Activated CD8-positive, alpha-beta memory T cell treated with anti-CD3 and anti-CD28 coated beads for 1 hour (primary cell): Measurements from ENCODE around the gene RAI1.

Source experiments
- DNase-seq, 2 donors: peaks; one replicate each; pipeline ENCODE4 v3.0.0-alpha.2; 2020; ENCODE audit warnings: low read depth in 1 of 2; ENCODE audit errors: extremely low read depth in 1 of 2

Gene RAI1

DNA sequence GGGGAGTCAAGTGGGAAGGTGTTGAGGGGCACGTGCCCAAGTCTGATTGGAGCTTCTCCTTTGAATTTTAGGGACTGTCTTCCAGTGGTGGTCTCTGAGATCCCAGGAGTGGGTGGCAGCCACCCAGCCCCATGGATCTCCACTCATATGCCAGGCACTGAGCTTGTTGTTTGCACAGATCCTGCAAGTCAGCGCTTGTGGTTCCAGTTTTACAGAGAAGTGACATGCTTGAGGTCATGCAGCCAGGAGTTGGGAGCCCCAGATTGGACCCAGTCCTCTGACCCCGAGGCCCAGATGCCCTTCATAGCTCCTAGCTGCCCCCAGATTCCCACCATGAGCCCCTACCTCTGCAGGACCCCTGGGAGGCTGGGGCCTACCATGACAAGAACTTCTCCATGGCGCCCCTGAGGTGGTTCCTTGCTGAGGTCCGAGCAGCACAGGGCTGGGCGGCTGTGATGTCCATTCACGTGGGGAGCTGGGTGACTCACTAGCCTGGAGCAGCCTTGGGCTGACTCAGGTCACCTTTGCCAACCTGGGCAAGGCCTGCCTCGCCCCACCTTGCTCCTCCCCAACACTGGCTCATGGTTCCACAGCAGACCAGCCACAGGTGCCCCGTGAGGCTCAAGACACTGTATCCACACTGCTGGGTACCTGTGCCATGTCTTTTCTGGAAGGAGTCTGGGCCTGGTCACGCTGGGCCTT, 47.4 kb downstream of the RAI1 start:
- no peak for DNase-seq

DNA sequence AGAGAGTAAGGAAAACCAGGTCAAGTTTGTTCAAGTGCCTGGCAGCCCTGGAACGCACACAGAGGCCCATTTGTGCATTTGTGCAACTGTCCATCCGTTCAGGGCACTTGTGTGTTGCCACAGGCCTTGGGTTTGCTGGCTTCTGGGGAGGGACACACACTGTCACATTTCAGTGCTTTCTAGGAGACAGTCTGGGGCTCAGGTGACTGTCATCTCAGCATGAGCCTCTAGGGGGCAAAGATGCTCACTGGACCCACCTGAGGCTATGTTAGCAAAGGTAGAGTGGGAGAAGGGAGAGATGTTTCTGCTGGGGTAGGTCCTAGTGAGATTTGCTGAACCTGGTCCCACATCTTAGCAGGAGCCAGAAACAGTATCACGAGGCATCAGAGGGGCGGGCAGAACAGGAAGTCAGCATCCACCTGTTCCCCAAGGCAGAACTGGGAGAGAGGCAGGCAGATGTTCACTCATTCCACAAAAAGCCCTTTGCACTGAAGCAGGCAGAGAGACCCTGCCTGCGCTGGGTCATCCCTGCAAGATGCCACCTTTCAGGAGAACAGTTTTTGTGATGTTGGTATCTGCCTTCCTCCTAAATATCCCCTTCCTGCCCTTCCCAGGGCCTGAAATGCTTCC, 48.5 kb downstream of the RAI1 start:
- peak; percentile 41 to 48 for DNase-seq

DNA sequence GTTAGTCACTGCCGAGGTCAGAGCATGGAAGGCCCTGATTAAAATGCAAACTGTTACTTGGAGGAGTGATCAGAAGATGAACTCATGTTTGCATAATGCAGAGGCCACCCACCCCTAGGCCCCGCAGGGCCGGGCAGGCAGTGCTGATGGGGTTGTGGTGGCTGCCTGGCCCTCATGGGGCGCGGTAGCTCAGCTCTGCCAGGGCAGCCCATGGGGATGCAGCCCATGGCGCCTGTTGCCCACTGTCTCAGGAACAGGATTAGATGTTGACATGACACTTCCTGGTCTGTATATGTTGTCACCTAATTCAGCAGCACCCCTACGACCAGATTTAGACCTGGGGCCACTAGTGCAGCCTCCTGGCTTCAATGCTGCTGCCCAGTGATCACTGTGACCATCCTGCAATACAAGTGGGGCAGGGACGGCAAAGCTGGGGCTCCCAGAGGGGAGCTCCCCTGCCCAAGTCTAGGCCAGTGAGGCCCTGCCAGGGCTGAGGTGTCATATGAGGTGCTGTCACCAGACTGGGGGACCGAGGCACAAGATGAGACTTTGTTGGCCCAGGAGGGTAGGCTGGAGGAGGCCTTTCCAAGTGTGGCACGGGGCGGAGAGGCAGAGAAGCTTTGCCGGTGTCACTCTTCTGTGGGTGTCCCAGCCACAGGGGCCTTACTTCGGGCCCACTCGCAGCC, 49.1 kb downstream of the RAI1 start:
- DNase-seq, result no peak

DNA sequence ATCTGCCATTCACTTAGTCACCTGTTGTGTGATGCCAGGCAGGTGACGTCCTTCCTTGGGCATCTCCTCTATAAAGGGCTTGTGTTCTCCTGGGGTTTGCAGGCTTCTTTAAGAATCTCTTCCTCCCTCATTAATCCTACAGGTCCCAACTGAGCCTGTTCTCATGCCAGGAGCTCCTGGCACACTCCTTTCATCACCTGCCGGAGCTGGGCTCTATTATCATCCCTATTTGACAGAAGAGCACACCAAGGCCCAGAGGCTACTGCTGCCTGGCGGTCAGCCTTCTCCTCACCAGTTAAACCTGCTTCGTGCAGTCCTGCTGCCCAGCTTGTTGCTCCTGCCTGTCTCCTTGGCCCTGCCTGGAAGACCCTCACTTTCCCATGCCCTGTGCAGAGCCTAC, 51.2 kb downstream of the RAI1 start:
- no peak for DNase-seq

DNA sequence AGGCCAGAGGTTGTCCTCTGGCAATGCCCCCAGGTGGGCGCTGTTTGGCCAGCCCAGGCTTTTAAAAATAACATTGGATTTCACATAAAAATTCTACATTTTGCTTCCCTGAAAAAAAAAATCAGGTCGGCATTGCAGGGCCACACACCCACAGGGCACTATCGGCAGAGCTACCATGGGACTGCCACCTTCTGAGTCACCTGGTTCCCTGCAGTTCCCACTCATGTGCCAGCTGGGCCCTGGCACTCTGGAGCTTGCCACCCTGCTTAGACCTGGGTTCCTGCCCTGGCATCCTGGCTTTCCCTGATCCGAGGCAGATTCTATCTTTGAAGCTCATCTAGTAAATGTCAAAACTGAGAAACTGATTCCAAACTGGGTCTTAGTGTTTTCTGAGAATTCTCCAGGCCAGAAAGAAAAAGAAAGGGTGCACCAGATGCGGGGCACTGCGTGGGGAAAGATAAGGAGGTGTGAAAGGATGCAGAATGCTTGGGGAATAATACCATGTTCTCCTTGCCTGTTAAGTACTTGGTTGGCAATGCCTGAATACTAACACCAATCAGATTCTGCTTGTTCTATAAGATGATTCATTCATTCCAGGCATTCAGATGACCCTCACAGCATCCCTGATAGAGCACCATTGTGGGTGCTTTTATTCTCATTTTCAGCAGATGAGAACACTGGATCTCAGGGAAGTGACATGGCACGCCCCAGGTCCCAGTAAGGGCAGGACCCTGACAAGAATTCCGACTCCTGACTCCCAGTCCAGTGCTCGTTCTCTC, 51.8 kb downstream of the RAI1 start:
- no peak for DNase-seq

DNA sequence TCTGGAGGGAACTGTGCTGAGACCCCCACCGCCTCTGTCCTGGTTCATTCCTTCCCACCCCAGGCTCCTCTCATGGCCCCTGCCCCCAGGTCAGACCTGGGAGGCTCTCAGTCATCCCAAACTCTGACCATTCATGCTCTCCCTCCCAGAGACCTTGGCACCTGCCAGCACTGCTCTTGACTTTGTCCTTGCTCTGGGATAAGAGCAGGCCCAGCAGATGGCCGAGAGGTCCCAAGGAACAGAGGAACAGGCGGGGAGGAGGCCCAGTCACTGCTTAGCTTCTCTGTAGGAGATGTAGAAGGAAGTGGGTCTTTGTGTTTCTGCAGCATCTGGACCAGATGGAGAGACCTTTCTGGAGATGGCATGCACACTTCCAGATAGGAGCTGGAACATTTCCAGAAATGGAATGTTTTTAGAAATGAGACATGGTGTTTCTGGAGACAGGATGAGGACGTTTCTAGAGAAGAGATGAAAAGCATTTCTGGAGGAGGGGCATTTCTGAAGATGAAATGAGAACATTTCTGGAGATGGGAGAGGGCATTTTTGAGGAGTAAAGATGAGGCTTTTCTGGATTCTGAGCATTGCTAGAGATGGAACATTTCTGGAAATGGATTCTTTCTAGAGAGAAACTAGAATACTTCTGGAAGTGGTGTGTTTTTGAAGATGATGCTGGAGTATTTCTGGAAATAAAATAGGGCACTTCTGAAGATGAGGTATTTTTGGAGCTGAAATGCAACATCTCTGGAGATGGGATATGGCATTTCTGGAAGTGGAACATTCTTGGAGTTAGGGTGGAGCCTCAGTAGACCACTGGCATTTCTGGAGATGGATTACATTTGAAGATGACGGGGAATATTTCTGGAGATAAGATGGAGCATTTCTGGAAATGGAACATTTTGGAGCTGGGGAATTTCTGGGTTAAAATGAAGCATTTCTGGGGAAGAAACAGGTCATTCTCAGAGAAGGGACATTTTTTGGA, 55.2 kb downstream of the RAI1 start:
- DNase-seq, result no peak

DNA sequence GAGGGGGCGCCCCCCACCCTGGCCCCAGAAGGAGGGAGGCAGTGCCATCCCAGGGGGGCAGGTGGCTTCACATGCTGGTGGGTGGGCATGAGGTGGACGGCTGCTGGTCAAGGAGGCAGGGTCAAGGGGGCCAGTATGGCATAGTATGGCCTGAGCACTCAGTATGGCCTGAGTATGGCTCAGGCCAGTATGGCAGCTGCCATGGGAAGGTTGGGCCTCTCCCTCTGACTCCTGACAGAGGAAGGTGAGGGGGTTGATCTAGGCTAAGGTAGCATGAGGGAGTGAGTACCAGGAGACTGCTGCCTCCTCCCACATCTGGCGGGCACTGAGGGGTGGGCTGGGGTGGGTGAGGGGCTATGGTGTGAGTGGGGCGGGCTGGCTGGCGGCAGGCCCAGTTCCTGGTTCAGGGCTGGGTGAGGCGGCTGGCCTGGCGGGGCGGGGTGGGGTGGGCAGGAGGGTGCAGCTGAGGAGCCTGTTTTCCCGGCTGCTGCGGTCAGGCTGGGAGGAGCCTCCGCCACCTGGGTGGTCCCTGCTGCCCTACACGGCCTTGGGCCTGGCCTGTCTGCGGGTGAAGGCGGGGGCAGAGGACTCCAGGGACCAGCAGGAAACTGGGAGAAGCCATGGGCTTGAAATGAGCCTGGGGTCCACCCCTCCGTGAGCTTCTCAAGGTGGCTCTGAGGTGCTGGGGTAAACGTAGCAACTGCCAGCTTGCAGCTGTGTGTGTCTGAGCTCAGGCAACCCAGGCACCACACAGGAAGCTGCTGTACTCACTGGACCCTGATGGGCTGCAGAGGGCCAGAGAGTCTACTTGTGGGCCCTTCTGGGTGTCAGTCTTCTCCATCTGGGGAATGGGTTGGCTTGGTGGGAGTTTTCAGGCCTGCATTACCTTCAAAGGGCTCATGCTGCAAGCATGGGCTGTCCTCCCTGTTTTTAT, 57.0 kb downstream of the RAI1 start:
- no peak for DNase-seq

DNA sequence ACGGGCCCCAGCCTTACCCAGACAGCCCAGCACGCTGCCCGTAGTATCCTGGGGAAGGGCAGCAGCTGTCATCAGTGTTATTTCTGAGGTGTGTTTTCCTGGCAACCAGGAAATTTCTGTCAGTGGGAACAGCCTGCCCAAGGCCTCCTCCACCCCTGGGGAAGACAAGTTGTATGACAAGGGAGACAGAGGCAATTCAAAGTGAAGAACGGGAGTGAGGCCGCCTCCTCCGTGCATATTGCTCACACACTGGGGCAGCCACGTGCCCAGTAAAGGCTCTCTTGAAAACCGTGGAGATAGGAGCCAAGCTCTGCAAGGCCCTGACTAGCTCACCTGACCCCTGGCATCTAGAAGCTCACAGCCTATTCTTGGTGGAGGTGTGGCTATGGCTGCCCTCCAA, 57.6 kb downstream of the RAI1 start:
- no peak for DNase-seq

DNA sequence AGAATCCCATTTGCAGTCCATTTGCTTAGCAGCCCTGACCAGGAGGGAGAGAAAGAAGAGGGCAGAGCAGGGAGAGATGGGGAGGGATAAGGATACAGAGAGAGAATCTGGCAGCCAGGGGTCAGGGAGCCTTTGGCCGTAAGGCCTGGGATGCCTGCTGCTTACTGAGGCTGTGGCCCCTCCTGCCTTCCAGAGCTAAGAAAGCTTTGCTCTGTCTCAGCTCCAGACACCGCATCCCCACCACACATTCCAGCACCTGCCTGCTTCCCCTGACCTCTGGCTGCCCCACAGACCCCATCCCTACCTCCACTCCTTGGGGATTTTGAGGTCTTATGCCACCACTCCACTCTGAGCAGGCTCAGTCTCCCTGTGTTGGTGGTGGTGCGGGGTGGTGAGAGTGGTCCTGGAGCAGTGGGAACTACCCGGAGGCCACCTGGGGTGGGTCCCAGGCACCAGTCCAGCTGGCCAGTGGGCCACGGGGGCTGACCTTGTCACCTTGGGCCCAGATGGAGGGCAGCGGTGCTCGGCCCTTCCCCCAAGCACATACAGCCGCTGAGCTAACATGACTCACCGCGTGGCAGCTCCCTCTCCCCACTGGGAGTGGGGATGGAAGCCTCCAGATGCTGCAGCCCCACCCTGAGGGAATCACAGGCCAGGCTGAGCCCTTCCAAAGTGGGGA, 58.3 kb downstream of the RAI1 start:
- DNase-seq, result no peak

DNA sequence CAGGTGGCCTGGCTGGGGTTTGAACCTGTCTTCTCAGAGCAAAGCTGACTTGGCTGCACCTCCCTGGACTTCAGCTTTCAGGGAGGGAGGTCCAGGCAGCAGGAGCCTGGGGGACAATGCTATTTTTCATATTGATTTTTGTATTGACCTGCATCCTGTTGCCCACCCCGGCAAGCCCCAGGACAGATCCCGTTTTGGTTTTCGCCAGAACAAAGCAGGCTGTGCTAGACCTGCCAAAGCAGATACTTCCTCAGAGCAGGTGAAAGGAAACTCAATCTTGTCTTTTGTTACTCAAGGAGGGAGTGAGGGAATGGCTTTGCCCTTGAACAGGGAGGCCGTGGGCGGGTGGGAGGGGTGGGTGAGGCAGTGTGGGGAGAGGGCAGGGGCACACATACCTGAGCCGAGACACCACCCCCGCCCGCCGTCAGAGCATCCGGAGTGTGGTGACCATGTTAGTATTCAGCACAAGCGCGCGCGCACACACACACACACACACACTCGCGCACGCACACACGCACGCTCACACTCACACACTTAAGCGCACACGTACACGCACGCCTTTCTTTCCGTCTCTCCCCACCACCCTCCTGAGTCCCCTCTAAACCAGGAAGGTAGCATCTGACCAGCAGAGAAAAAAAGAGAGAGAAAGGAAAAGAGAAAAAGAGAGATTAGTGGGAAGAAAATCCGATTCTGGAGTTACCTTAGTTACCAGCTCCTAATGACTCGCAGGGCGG, 59.5 kb downstream of the RAI1 start:
- DNase-seq, result peak in 1 of 2 donors; percentile 32

DNA sequence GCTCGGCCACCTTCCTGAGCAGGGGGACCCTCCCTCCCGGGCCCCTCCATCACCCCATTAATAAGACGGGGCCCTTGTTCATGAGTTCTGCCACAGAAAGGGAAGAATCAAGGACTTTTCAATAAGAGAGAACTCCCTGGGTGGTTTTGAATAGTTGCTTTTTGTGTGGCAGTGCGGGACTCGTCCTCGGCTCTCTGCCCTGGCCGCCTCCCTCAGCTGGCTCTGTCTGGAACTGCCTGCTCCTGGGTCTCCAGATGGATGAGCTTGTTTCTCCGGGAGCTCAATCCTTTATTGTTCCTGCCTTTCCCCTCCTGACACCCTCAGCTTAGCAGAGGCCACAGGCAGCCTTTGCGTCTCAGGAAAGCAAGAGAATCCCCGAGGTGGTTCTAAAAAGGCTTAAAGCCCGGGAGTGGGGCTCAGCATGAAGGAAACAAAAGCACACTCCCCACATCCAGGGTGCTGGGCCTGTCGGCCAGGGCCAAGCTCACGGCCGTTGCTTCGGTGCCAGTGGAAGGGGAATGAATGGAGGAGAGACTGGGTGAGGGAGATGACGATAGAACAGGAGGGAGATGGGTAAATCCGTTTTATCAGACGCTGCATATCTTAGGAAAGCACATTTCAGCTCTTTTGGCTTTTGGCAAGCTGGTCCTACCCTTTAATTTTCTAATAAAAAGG, 60.2 kb downstream of the RAI1 start:
- DNase-seq, result no peak

DNA sequence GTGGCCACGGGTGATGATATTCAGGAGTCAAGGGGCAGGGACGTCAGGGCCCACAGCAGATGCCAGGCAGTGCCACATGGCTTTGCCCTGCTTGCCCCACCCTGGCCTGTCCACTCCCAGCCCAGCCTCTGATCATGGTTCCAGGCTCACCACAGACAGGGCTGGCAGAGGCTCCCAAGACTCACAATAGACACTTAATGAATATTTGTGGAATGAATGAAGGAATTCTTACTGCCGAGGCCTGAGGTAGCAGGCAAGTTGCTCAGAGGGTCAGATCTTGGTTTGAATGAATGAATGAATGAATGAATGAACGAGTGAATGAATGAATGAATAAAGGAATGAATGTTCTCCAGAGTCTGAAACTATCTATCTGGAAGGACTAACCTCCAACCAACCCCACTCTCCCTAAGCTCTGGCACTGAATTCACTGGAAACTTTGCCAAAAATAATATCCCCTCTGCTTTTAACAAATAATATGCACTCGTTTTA, 60.9 kb downstream of the RAI1 start:
- DNase-seq, result no peak

DNA sequence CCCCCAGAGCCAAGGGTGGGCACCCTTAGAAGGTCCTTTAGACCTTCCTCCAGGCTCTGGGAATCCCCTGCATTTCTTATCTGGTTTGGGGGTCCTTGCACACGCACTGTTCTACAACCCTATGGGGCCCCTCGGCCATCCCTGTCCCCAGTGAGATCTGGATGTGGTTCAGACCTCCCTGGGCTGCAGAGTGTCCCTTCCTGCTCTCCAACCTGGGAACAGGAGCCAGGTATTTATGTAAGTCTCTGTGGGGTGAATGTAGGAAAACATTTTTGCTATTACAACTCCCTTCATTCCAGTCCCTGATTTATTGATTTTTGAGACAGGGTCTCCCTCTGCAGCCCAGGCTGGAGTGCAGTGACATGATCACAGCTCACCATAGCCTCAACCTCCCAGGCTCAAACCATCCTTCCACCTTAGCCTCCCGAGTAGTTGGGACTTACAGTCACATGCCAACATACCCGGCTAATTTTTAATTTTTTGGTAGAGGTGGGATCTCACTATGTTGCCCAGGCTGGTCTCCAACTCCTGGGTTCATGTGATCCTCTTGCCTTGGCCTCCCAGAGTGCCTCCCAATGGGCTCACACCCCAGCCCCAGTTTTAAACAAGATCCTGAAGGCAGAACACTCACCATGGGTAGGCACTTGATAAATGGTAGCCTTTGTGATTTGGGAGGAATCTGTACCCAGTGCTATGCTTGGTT, 61.6 kb downstream of the RAI1 start:
- no peak for DNase-seq

DNA sequence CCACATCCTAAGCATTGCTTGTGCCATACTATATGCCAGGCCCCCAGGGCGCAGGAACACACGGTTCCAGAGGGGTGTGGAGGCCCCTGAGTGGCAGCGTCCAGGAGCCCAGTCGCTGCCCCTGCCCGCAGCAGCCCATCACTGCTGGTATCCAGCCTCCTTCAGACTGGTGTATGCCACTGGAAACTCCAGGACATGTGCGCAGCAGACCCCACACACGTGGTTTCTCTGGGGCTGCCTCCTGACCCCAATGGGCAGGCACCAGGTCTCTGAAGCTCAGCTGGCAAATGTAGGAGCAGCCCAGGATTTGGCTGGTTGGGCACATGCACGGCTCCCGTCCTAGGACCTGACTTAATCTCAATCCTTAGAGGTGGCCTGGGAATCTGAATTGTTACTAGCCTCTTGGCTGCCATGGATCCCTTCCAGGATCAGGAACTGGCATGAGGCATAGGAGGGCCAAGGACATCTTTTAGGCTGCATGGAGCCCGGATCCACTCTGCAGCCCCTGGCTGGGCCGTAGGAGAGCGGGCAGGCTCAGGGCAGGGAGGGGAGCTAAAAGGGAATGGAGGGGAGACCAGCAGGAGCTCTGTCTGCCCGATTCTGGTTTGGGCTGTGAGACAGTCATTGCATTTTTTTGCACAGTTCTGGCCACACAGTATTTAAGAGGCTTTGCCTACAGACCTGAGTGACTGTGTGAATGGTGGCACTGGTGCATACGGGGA, 62.3 kb downstream of the RAI1 start:
- no peak for DNase-seq

DNA sequence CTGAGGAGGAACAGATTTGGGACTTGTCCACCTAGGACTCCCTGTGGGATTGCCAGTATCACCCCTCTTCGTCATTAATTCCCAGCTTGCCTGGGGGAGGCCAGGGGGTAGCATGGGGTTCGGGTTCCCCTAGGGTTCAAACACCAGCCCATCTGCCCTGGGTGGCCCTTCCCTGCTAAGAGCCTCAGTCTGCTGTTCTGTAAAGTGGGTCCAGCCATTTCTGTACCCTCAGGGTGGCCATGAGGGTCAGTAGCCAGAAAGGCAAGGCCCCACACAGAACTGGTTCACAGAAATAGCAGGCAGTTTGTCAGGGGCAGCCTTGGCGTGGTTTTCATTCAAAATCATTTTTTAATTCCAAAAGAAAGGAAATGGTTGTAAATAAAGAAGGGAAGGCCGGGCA, 62.9 kb downstream of the RAI1 start:
- no peak for DNase-seq
